GM21723 (cell line): Measurements from ENCODE around the gene ENO2.
A peak's percentile ranks its signal among the peaks of the same experiment; 100 is the strongest.
"Not testable (repeated sequence)": the region's sequence is repeated elsewhere in the genome, so short reads cannot be mapped to it uniquely, and the experiment has no call there.

Experiments
- ATAC-seq: cut with Tn5 transposase; IDR thresholded peaks from one replicate; pipeline ENCODE4 v1.9.1; 2021; ENCODE audit warnings: mild to moderate bottlenecking, moderate library complexity; ENCODE audit not compliant: unreplicated experiment

Gene ENO2

GRCh38 chr12:6886206-6886999 is 28.0 kb upstream of the ENO2 start:
- not testable (repeated sequence) for ATAC-seq

GRCh38 chr12:6887460-6887859 is 26.9 kb upstream of the ENO2 start:
- ATAC-seq: no peak

GRCh38 chr12:6888360-6888759 is 26.0 kb upstream of the ENO2 start:
- ATAC-seq: no peak

- ATAC-seq: not testable (repeated sequence)
Measured at GRCh38 chr12:6888794-6889193, 25.6 kb upstream of the ENO2 start.

GRCh38 chr12:6889775-6890573 is 24.4 kb upstream of the ENO2 start:
- not testable (repeated sequence) for ATAC-seq

- ATAC-seq: peak; percentile 93
Measured at GRCh38 chr12:6890789-6891645, 23.4 kb upstream of the ENO2 start.

- ATAC-seq: peak; percentile 14
Measured at GRCh38 chr12:6891646-6892001, 22.8 kb upstream of the ENO2 start.

GRCh38 chr12:6892683-6893082 is 21.7 kb upstream of the ENO2 start:
- ATAC-seq: not testable (repeated sequence)

- no peak for ATAC-seq
Measured at GRCh38 chr12:6894321-6894720, 20.1 kb upstream of the ENO2 start.

- no peak for ATAC-seq
Measured at GRCh38 chr12:6896846-6897435, 17.4 kb upstream of the ENO2 start.

- ATAC-seq: no peak
Measured at GRCh38 chr12:6899427-6899826, 15.0 kb upstream of the ENO2 start.

GRCh38 chr12:6899837-6900519 is 14.4 kb upstream of the ENO2 start:
- no peak for ATAC-seq

- no peak for ATAC-seq
Measured at GRCh38 chr12:6902448-6902847, 11.9 kb upstream of the ENO2 start.

GRCh38 chr12:6903722-6904121 is 10.7 kb upstream of the ENO2 start:
- ATAC-seq: no peak

- peak; percentile 94 for ATAC-seq
Measured at GRCh38 chr12:6904280-6905276, 9.8 kb upstream of the ENO2 start, which contains the start of gene LRRC23. Gene LRRC23 (plus strand): TSS chr12:6904822. CDS start chr12:6905634, 812 bp downstream.

GRCh38 chr12:6905414-6906040 is 8.9 kb upstream of the ENO2 start:
- ATAC-seq: no peak

GRCh38 chr12:6908141-6908540 is 6.2 kb upstream of the ENO2 start:
- ATAC-seq: not testable (repeated sequence)

- ATAC-seq: no peak
Measured at GRCh38 chr12:6909421-6910145, 4.8 kb upstream of the ENO2 start.
